ENCODE results near the gene CLINT1. TPM values are rescaled to one million over a fixed set of nuclear protein-coding genes. Genes with fewer than 3 reads are reported as not detected.

CLINT1 gene
- total RNA-seq, 1 experiment from 2014 or later, result 69.2 TPM

GRCh38 chr5:157908459-157908858 is 49.5 kb upstream of the CLINT1 start (continued):
- TF ChIP-seq ZBTB33 (IDR thresholded peaks at IDR 0.05; ENCODE audit: extremely low read depth, insufficient replicate concordance, low read length), result no peak
- no peak for TF ChIP-seq CTCF (IDR thresholded peaks at IDR 0.05 in 2 of 3, conservative IDR thresholded peaks at IDR 0.05 in 1 of 3; ENCODE audit: borderline replicate concordance in 1 of 3, insufficient read depth in 1 of 3, low read depth in 2 of 3, low read length in 2 of 3)
- TF ChIP-seq EZH2 (IDR thresholded peaks at IDR 0.05), result no peak

- DNase-seq (ENCODE audit: low read depth, low spot score), result no peak
- BruUV-seq (replicated peaks), result no TSS peak
- POLR2A ChIA-PET, result no interaction called here
- Histone ChIP-seq H2AFZ (ENCODE audit: low read depth, low read length, poor library complexity, severe bottlenecking) (no peak overlapping the region), H3K27me3 (ENCODE audit: insufficient read depth, low read length) (no peaks in the 10 kb centered on the region), H3K4me1 (ENCODE audit: control insufficient read depth in 1 of 2, insufficient read depth in 2 of 2, low read length in 2 of 2) (no peaks in the 10 kb centered on the region), H3K4me3 (replicated peaks in 1 of 2; ENCODE audit: low read depth in 1 of 2, low read length in 2 of 2) (no peak overlapping the region), H3K4me2 (ENCODE audit: low read length) (no peak overlapping the region), H3K9me3 (ENCODE audit: control insufficient read depth in 1 of 2, insufficient read depth in 1 of 2, low read depth in 1 of 2, low read length in 2 of 2) (no peaks in the 10 kb centered on the region), H3K9me2 (ENCODE audit: insufficient read depth) (no peaks in the 10 kb centered on the region), H3K36me3 (ENCODE audit: control insufficient read depth in 1 of 2, insufficient read depth in 2 of 2, low read length in 2 of 2) (no peaks in the 10 kb centered on the region), H3K27ac (ENCODE audit: low read depth, low read length) (no peak overlapping the region), H3K9ac (ENCODE audit: low read length) (no peak overlapping the region), H3K79me2 (ENCODE audit: insufficient read depth, low read length) (no peaks in the 10 kb centered on the region), H4K20me1 (ENCODE audit: insufficient read depth) (no peaks in the 10 kb centered on the region)
- RAD21 ChIA-PET (ENCODE audit: low non-redundant PET in 1 of 2, low total read pairs in 2 of 2, uncharacterized antibody in 2 of 2, unreplicated experiment in 2 of 2), result no interaction called here
- intact Hi-C loops (cut with micrococcal nuclease), result no loop called here
- no peak for ATAC-seq
- CTCF ChIA-PET, result no interaction called here
- TF ChIP-seq MAX (IDR thresholded peaks at IDR 0.05) (no peak), ELF1 (IDR thresholded peaks at IDR 0.05; ENCODE audit: borderline replicate concordance, low read depth) (no peak), ZNF274 (IDR thresholded peaks at IDR 0.05; ENCODE audit: low read depth, low read length) (no peak), EZH2phosphoT487 (IDR thresholded peaks at IDR 0.05; ENCODE audit: borderline replicate concordance) (no peak), EGR1 (IDR thresholded peaks at IDR 0.05; ENCODE audit: low read depth) (no peak), JUND (IDR thresholded peaks at IDR 0.05) (no peak), REST (IDR thresholded peaks at IDR 0.05; ENCODE audit: low read depth) (no peak), SP1 (IDR thresholded peaks at IDR 0.05; ENCODE audit: low read depth) (no peak), EZH2 (IDR thresholded peaks at IDR 0.05) (no peak), FOSL1 (IDR thresholded peaks at IDR 0.05; ENCODE audit: low read depth) (no peak), SRF (IDR thresholded peaks at IDR 0.05; ENCODE audit: low read depth) (no peak), TCF7L2 (IDR thresholded peaks at IDR 0.05; ENCODE audit: borderline replicate concordance, extremely low read depth, insufficient read depth, insufficient read length) (no peak), ZBTB33 (IDR thresholded peaks at IDR 0.05; ENCODE audit: extremely low read depth, insufficient replicate concordance, low read length) (no peak), RAD21 (IDR thresholded peaks at IDR 0.05; ENCODE audit: low read depth) (no peak), ZFX (IDR thresholded peaks at IDR 0.05) (no peak)
These were observed 48.5 kb upstream of the CLINT1 start for GRCh38 chr5:157907479-157907878.

All from HCT116 (cell line).